ENCODE results near the gene MRPL17. TPM values are rescaled to one million over a fixed set of nuclear protein-coding genes. Genes with fewer than 3 reads are reported as not detected.

Gene MRPL17
- total and polyA plus RNA-seq, 10 of the 15 experiments (the other 5 are each of a cell fraction or from before 2014, with no cell fraction given), result 60.3 to 171 (median 94.8) TPM

- ChIA-PET CTCF (interaction anchor here (1.1 to 4.7 kb wide), 4 partner anchors 9 to 32 kb away, joined by 3 to 22 read pairs (median 5); partner anchors contain the start of gene TPP1), SMC1A (ENCODE audit: uncharacterized antibody, unreplicated experiment) (interaction anchor here (0.8 to 3.4 kb wide), 4 partner anchors 18 to 32 kb away, joined by 3 to 14 read pairs (median 4); partner anchors contain the start of gene TPP1), POLR2A (interaction anchor here (1.6 kb wide), 1 partner anchor 11 kb away, joined by 4 read pairs; no protein-coding TSS in a partner anchor), RAD21 (ENCODE audit: unreplicated experiment) (interaction anchor here (0.7 to 1.0 kb wide), 3 partner anchors 33 to 117 kb away, joined by 3 read pairs; partner anchors contain the start of gene MRPL17)
- intact Hi-C loops (cut with micrococcal nuclease; ENCODE audit: unreplicated experiment) (no loop called here), in situ Hi-C loops (cut with MboI) (no loop called here)
- no peaks in the 10 kb centered on the region for H3K79me2 ChIP-seq (ENCODE audit: control insufficient read depth, insufficient read depth, low read length)
- no peaks in the 10 kb centered on the region for H3K9me3 ChIP-seq (replicated peaks; ENCODE audit: control insufficient read depth, insufficient read depth, low read length)
- FAIRE-seq (no peak), DNase-seq (ENCODE audit: low read depth, low spot score) (no peak), ATAC-seq (no peak)
- H4K20me1 ChIP-seq (ENCODE audit: control insufficient read depth, insufficient read depth), result no peaks in the 10 kb centered on the region
- no peak overlapping the region for H3K4me3 ChIP-seq
- no peak for TF ChIP-seq YY1 (IDR thresholded peaks at IDR 0.05; ENCODE audit: low read depth, low read length)
- TF ChIP-seq POLR2A (IDR thresholded peaks at IDR 0.05; ENCODE audit: low read depth, low read length), result no peak
- TF ChIP-seq NR2F1 (conservative IDR thresholded peaks at IDR 0.05), result no peak
- TF ChIP-seq MEF2B (IDR thresholded peaks at IDR 0.05; ENCODE audit: partially characterized antibody, poor library complexity, severe bottlenecking), result no peak
- TF ChIP-seq RCOR1 (conservative IDR thresholded peaks at IDR 0.05; ENCODE audit: low read depth, low read length), result no peak
- TF ChIP-seq TCF12 (IDR thresholded peaks at IDR 0.05; ENCODE audit: low read depth, low read length), result no peak
- no peak for TF ChIP-seq SIN3A (IDR thresholded peaks at IDR 0.05; ENCODE audit: low read depth, low read length)
- TF ChIP-seq HCFC1 (IDR thresholded peaks at IDR 0.05; ENCODE audit: low read length), result no peak
- TF ChIP-seq BHLHE40 (IDR thresholded peaks at IDR 0.05; ENCODE audit: borderline replicate concordance in 1 of 2, low read depth in 2 of 2, low read length in 1 of 2), result no peak
- no peak for TF ChIP-seq KAT2A (conservative IDR thresholded peaks at IDR 0.05; ENCODE audit: control insufficient read depth, low read depth, low read length)
- BruUV-seq (replicated peaks), result no TSS peak
- no peak overlapping the region for H2AFZ ChIP-seq (ENCODE audit: control insufficient read depth, low read depth, low read length)
- peaks cover 21% of the 10 kb centered on the region for H3K4me1 ChIP-seq (ENCODE audit: control insufficient read depth, insufficient read depth, low read length)
- H3K4me2 ChIP-seq (ENCODE audit: control insufficient read depth, insufficient read depth), result no peak overlapping the region
- H3K27ac ChIP-seq (ENCODE audit: control insufficient read depth, insufficient read depth), result no peak overlapping the region
- H3K9ac ChIP-seq (ENCODE audit: control insufficient read depth, insufficient read depth, low read length), result no peak overlapping the region
- no peaks in the 10 kb centered on the region for H3K36me3 ChIP-seq (ENCODE audit: control insufficient read depth in 2 of 2, insufficient read depth in 2 of 2, low read length in 1 of 2)
- H3K27me3 ChIP-seq (replicated peaks in 1 of 2; ENCODE audit: control insufficient read depth in 2 of 2, insufficient read depth in 2 of 2, low read length in 1 of 2), result peaks cover 0 to 1% of the 10 kb centered on the region in 2 experiments; a peak in 3 of 4 replicates
Measured at GRCh38 chr11:6650104-6650503, 33.0 kb downstream of the MRPL17 start.

Measured in GM12878 (cell line).